ENCODE data around the gene DEPDC1B.

DNA sequence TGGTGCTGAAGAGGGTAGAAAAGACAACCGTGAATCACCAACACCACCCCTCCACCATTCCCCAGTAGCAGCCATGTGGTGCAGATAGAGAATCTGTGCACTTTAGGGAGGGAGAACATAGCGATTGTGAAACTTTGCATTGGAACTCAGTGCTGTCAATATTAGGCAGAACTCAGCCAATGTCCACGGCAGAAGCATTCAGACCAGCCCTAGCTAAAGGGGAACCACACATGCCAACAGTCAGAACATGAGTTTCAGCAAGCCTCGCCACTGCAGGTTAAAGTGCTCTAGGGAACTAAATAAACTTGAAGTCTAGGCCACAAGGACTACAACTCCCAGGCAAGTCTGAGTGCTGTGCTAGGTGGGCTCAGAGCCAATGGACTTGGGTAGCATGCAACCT lies 38.5 kb upstream of the DEPDC1B start:
- TF ChIP-seq CTCF (conservative IDR thresholded peaks at IDR 0.05; ENCODE audit: low read depth, low read length) (no peak), EZH2 (IDR thresholded peaks at IDR 0.05; ENCODE audit: borderline replicate concordance, low read depth, low read length, poor library complexity, severe bottlenecking) (no peak)
